HG03135 (cell line): ENCODE results near the gene CCNK.

Experiments used
- ATAC-seq: cut with Tn5 transposase; IDR thresholded peaks from one replicate; pipeline ENCODE4 v1.9.1; 2021; ENCODE audit warnings: mild to moderate bottlenecking, moderate library complexity; ENCODE audit not compliant: unreplicated experiment

CCNK gene

GRCh38 chr14:99549684-99550083, 68.5 kb downstream of the CCNK start:
- ATAC-seq = no peak

GRCh38 chr14:99550387-99550992, 69.3 kb downstream of the CCNK start:
- ATAC-seq = no peak

- ATAC-seq = no peak
These were observed 70.1 kb downstream of the CCNK start for GRCh38 chr14:99551034-99551922.

GRCh38 chr14:99552021-99552553, 70.9 kb downstream of the CCNK start:
- ATAC-seq = no peak

- no peak for ATAC-seq
These were observed 71.5 kb downstream of the CCNK start for GRCh38 chr14:99552572-99553216.

GRCh38 chr14:99554184-99554583, 73.0 kb downstream of the CCNK start:
- no peak for ATAC-seq

GRCh38 chr14:99554757-99555531, 73.7 kb downstream of the CCNK start:
- no peak for ATAC-seq

- ATAC-seq = no peak
These were observed 75.1 kb downstream of the CCNK start for GRCh38 chr14:99556134-99556791.

DNA sequence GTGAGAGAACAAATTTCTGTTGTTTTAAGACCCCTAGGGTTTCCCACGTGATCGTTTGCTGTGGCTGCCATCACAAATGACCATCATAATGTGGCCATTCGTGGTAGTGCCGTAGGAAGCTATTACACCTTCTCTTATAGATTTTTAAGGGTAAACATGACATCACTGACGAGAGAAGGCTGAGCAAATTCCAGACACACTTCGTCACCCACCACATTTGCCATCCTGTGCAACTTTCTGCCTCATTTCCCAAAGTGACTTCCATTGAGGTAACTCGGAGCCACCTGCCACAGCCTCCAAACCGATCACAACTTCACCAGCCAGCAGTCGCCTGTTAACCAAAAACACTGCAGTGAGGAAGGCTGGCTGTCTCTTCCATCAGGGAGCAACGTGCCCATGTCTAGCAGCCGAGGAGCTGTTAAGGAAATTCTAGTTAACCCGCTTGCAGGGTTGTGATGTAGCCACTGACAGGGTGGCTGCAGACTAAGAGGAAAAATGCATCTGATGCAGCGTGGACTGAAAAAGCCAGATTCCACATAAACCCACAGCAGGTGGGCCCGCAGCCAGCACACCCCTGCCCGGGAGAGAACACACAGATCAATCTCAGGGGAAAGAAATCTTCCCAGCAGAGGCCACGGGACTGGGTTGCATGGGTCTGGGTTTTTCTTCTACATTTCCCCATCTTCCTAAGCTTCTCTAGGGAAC, 78.2 kb downstream of the CCNK start:
- no peak for ATAC-seq

DNA sequence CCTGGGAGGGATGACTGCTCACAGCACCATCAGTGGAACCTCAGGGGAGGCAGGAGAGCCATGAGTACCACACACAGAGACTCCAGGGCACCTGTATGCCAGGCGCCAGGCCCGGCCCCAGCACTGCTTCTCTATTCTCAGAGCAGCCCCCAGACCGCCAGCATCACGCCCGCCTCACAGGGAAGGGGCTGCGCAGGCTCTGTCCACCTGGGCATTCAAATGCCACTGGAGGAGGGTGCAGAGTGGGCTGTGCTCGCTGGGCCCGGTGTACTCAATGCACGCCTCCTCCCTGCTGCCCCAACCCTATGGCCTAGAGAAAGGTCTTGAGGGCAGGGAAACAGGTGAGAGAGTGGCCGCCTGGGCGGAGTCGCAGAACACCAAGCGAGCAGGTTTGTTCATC, 79.2 kb downstream of the CCNK start:
- no peak for ATAC-seq

- no peak for ATAC-seq
These were observed 79.9 kb downstream of the CCNK start for GRCh38 chr14:99560922-99561683.

GRCh38 chr14:99561864-99562263, 80.7 kb downstream of the CCNK start:
- ATAC-seq = no peak
